22Rv1 (cell line): Measurements from ENCODE around the gene EMC10.

Experiments
- ZFX ChIP-seq: fragments of 450-650 bp; IDR thresholded peaks from 2 replicates; pipeline ENCODE4 v1.6.1; 2017; ENCODE audit warnings: antibody characterized with exemption, borderline replicate concordance
- TF ChIP-seq, protein P1 (sequence below): fragments of 450-650 bp; IDR thresholded peaks from 2 replicates; pipeline ENCODE4 v1.5.1; 2017; ENCODE audit warnings: mild to moderate bottlenecking

DNA sequence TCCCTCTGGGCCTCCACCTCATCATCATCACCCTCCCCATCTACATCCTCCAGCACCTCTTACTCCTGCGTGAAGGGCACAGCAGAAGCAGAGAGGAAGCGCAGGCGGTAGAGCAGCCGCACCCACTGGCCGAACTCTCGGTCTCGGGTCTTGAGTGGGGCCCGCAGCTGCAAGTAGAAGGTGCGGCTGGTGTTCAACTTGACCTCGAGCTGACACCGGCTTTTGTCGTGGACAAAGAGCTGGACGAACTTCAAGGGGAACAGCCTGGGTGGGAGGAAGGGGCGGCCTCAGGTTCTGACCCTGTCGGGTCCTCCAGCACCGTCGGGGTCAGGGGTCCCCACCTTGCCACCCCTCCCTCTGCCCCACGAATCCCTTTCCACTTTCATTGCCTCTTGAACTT lies 8.7 kb upstream of the EMC10 start:
- TF ChIP-seq, protein P1, sequence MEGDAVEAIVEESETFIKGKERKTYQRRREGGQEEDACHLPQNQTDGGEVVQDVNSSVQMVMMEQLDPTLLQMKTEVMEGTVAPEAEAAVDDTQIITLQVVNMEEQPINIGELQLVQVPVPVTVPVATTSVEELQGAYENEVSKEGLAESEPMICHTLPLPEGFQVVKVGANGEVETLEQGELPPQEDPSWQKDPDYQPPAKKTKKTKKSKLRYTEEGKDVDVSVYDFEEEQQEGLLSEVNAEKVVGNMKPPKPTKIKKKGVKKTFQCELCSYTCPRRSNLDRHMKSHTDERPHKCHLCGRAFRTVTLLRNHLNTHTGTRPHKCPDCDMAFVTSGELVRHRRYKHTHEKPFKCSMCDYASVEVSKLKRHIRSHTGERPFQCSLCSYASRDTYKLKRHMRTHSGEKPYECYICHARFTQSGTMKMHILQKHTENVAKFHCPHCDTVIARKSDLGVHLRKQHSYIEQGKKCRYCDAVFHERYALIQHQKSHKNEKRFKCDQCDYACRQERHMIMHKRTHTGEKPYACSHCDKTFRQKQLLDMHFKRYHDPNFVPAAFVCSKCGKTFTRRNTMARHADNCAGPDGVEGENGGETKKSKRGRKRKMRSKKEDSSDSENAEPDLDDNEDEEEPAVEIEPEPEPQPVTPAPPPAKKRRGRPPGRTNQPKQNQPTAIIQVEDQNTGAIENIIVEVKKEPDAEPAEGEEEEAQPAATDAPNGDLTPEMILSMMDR = no peak
- TF ChIP-seq ZFX = no peak
